Measurements from ENCODE around the gene COL28A1. TPM values are rescaled to one million over a fixed set of nuclear protein-coding genes. Genes with fewer than 3 reads are reported as not detected.

COL28A1 gene
- total RNA-seq, 1 experiment from 2014 or later = not detected

- H3K9ac ChIP-seq (ENCODE audit: low read length) = no peak overlapping the region
- H3K4me1 ChIP-seq (ENCODE audit: low read length) = no peaks in the 10 kb centered on the region
- no peak for DNase-seq
- no peaks in the 10 kb centered on the region for H3K9me2 ChIP-seq (replicated peaks; ENCODE audit: insufficient read depth, low read length)
- H3K4me3 ChIP-seq (ENCODE audit: low read length) = no peak overlapping the region
- H3K79me2 ChIP-seq (ENCODE audit: low read length) = no peaks in the 10 kb centered on the region
- H3K4me2 ChIP-seq (ENCODE audit: low read depth, low read length, poor library complexity, severe bottlenecking) = no peak overlapping the region
- H2AFZ ChIP-seq (ENCODE audit: low read length) = no peak overlapping the region
- H3K27me3 ChIP-seq (ENCODE audit: low read length) = no peaks in the 10 kb centered on the region
- no peaks in the 10 kb centered on the region for H4K20me1 ChIP-seq (ENCODE audit: insufficient read depth, low read depth, low read length)
- no peaks in the 10 kb centered on the region for H3K36me3 ChIP-seq (ENCODE audit: insufficient read depth, low read length)
- H3K27ac ChIP-seq (ENCODE audit: low read length) = no peak overlapping the region
- no peaks in the 10 kb centered on the region for H3K9me3 ChIP-seq (ENCODE audit: low read length)
These were observed 22.6 kb downstream of the COL28A1 start for GRCh38 chr7:7512861-7513597.

GRCh38 chr7:7510794-7511193, 24.9 kb downstream of the COL28A1 start:
- H3K27me3 ChIP-seq (ENCODE audit: low read length) = no peaks in the 10 kb centered on the region
- no peak overlapping the region for H3K27ac ChIP-seq (ENCODE audit: low read length)
- no peaks in the 10 kb centered on the region for H3K4me1 ChIP-seq (ENCODE audit: low read length)
- H3K9me2 ChIP-seq (replicated peaks; ENCODE audit: insufficient read depth, low read length) = no peaks in the 10 kb centered on the region
- H3K9me3 ChIP-seq (ENCODE audit: low read length) = no peaks in the 10 kb centered on the region
- DNase-seq = no peak
- no peak overlapping the region for H3K4me2 ChIP-seq (ENCODE audit: low read depth, low read length, poor library complexity, severe bottlenecking)
- H3K36me3 ChIP-seq (ENCODE audit: insufficient read depth, low read length) = no peaks in the 10 kb centered on the region
- no peaks in the 10 kb centered on the region for H3K79me2 ChIP-seq (ENCODE audit: low read length)
- no peak overlapping the region for H2AFZ ChIP-seq (ENCODE audit: low read length)
- H3K9ac ChIP-seq (ENCODE audit: low read length) = no peak overlapping the region
- H4K20me1 ChIP-seq (ENCODE audit: insufficient read depth, low read depth, low read length) = no peaks in the 10 kb centered on the region
- no peak overlapping the region for H3K4me3 ChIP-seq (ENCODE audit: low read length)

- no peaks in the 10 kb centered on the region for H3K36me3 ChIP-seq (ENCODE audit: insufficient read depth, low read length)
- H3K9me3 ChIP-seq (ENCODE audit: low read length) = no peaks in the 10 kb centered on the region
- DNase-seq = no peak
- no peak overlapping the region for H3K4me2 ChIP-seq (ENCODE audit: low read depth, low read length, poor library complexity, severe bottlenecking)
- H3K27me3 ChIP-seq (ENCODE audit: low read length) = no peaks in the 10 kb centered on the region
- H3K9ac ChIP-seq (ENCODE audit: low read length) = no peak overlapping the region
- H3K9me2 ChIP-seq (replicated peaks; ENCODE audit: insufficient read depth, low read length) = no peaks in the 10 kb centered on the region
- H3K4me1 ChIP-seq (ENCODE audit: low read length) = no peaks in the 10 kb centered on the region
- no peaks in the 10 kb centered on the region for H3K79me2 ChIP-seq (ENCODE audit: low read length)
- no peaks in the 10 kb centered on the region for H4K20me1 ChIP-seq (ENCODE audit: insufficient read depth, low read depth, low read length)
- no peak overlapping the region for H2AFZ ChIP-seq (ENCODE audit: low read length)
- no peak overlapping the region for H3K27ac ChIP-seq (ENCODE audit: low read length)
- no peak overlapping the region for H3K4me3 ChIP-seq (ENCODE audit: low read length)
These were observed 29.8 kb downstream of the COL28A1 start for GRCh38 chr7:7505915-7506314.

- H3K4me1 ChIP-seq (ENCODE audit: low read length) = no peaks in the 10 kb centered on the region
- H2AFZ ChIP-seq (ENCODE audit: low read length) = no peak overlapping the region
- H3K4me3 ChIP-seq (ENCODE audit: low read length) = no peak overlapping the region
- no peaks in the 10 kb centered on the region for H3K79me2 ChIP-seq (ENCODE audit: low read length)
- DNase-seq = no peak
- no peaks in the 10 kb centered on the region for H3K36me3 ChIP-seq (ENCODE audit: insufficient read depth, low read length)
- H3K27ac ChIP-seq (ENCODE audit: low read length) = no peak overlapping the region
- no peaks in the 10 kb centered on the region for H3K27me3 ChIP-seq (ENCODE audit: low read length)
- H4K20me1 ChIP-seq (ENCODE audit: insufficient read depth, low read depth, low read length) = no peaks in the 10 kb centered on the region
- H3K9me3 ChIP-seq (ENCODE audit: low read length) = no peaks in the 10 kb centered on the region
- H3K9me2 ChIP-seq (replicated peaks; ENCODE audit: insufficient read depth, low read length) = no peaks in the 10 kb centered on the region
- no peak overlapping the region for H3K9ac ChIP-seq (ENCODE audit: low read length)
- H3K4me2 ChIP-seq (ENCODE audit: low read depth, low read length, poor library complexity, severe bottlenecking) = no peak overlapping the region
These were observed 30.6 kb downstream of the COL28A1 start for GRCh38 chr7:7504910-7505704.

GRCh38 chr7:7499892-7500291, 35.8 kb downstream of the COL28A1 start:
- H3K27me3 ChIP-seq (ENCODE audit: low read length) = no peaks in the 10 kb centered on the region
- H3K36me3 ChIP-seq (ENCODE audit: insufficient read depth, low read length) = no peaks in the 10 kb centered on the region
- H3K9ac ChIP-seq (ENCODE audit: low read length) = no peak overlapping the region
- H3K27ac ChIP-seq (ENCODE audit: low read length) = no peak overlapping the region
- H3K79me2 ChIP-seq (ENCODE audit: low read length) = no peaks in the 10 kb centered on the region
- no peak overlapping the region for H3K4me2 ChIP-seq (ENCODE audit: low read depth, low read length, poor library complexity, severe bottlenecking)
- no peak overlapping the region for H2AFZ ChIP-seq (ENCODE audit: low read length)
- H3K9me2 ChIP-seq (replicated peaks; ENCODE audit: insufficient read depth, low read length) = no peaks in the 10 kb centered on the region
- no peaks in the 10 kb centered on the region for H4K20me1 ChIP-seq (ENCODE audit: insufficient read depth, low read depth, low read length)
- no peak for DNase-seq
- H3K9me3 ChIP-seq (ENCODE audit: low read length) = no peaks in the 10 kb centered on the region
- no peak overlapping the region for H3K4me3 ChIP-seq (ENCODE audit: low read length)
- H3K4me1 ChIP-seq (ENCODE audit: low read length) = no peaks in the 10 kb centered on the region

GRCh38 chr7:7498856-7499255, 36.8 kb downstream of the COL28A1 start:
- Histone ChIP-seq H3K27me3 (ENCODE audit: low read length) (no peaks in the 10 kb centered on the region), H2AFZ (ENCODE audit: low read length) (no peak overlapping the region), H4K20me1 (ENCODE audit: insufficient read depth, low read depth, low read length) (no peaks in the 10 kb centered on the region), H3K9ac (ENCODE audit: low read length) (no peak overlapping the region), H3K79me2 (ENCODE audit: low read length) (no peaks in the 10 kb centered on the region), H3K36me3 (ENCODE audit: insufficient read depth, low read length) (no peaks in the 10 kb centered on the region), H3K4me1 (ENCODE audit: low read length) (no peaks in the 10 kb centered on the region), H3K9me3 (ENCODE audit: low read length) (no peaks in the 10 kb centered on the region), H3K27ac (ENCODE audit: low read length) (no peak overlapping the region), H3K4me2 (ENCODE audit: low read depth, low read length, poor library complexity, severe bottlenecking) (no peak overlapping the region), H3K4me3 (ENCODE audit: low read length) (no peak overlapping the region), H3K9me2 (replicated peaks; ENCODE audit: insufficient read depth, low read length) (no peaks in the 10 kb centered on the region)
- DNase-seq = no peak

GRCh38 chr7:7496311-7496710, 39.4 kb downstream of the COL28A1 start:
- H3K27me3 ChIP-seq (ENCODE audit: low read length) = no peaks in the 10 kb centered on the region
- H3K79me2 ChIP-seq (ENCODE audit: low read length) = no peaks in the 10 kb centered on the region
- H4K20me1 ChIP-seq (ENCODE audit: insufficient read depth, low read depth, low read length) = no peaks in the 10 kb centered on the region
- DNase-seq = no peak
- no peak overlapping the region for H3K27ac ChIP-seq (ENCODE audit: low read length)
- H3K9ac ChIP-seq (ENCODE audit: low read length) = no peak overlapping the region
- H2AFZ ChIP-seq (ENCODE audit: low read length) = no peak overlapping the region
- no peaks in the 10 kb centered on the region for H3K36me3 ChIP-seq (ENCODE audit: insufficient read depth, low read length)
- H3K4me1 ChIP-seq (ENCODE audit: low read length) = no peaks in the 10 kb centered on the region
- H3K4me3 ChIP-seq (ENCODE audit: low read length) = no peak overlapping the region
- no peaks in the 10 kb centered on the region for H3K9me2 ChIP-seq (replicated peaks; ENCODE audit: insufficient read depth, low read length)
- no peaks in the 10 kb centered on the region for H3K9me3 ChIP-seq (ENCODE audit: low read length)
- no peak overlapping the region for H3K4me2 ChIP-seq (ENCODE audit: low read depth, low read length, poor library complexity, severe bottlenecking)

GRCh38 chr7:7495171-7495570, 40.5 kb downstream of the COL28A1 start:
- no peaks in the 10 kb centered on the region for H3K27me3 ChIP-seq (ENCODE audit: low read length)
- DNase-seq = no peak
- no peaks in the 10 kb centered on the region for H3K4me1 ChIP-seq (ENCODE audit: low read length)
- no peak overlapping the region for H3K9ac ChIP-seq (ENCODE audit: low read length)
- H4K20me1 ChIP-seq (ENCODE audit: insufficient read depth, low read depth, low read length) = no peaks in the 10 kb centered on the region
- H3K9me2 ChIP-seq (replicated peaks; ENCODE audit: insufficient read depth, low read length) = no peaks in the 10 kb centered on the region
- H3K4me2 ChIP-seq (ENCODE audit: low read depth, low read length, poor library complexity, severe bottlenecking) = no peak overlapping the region
- no peak overlapping the region for H2AFZ ChIP-seq (ENCODE audit: low read length)
- no peak overlapping the region for H3K4me3 ChIP-seq (ENCODE audit: low read length)
- H3K27ac ChIP-seq (ENCODE audit: low read length) = no peak overlapping the region
- H3K36me3 ChIP-seq (ENCODE audit: insufficient read depth, low read length) = no peaks in the 10 kb centered on the region
- H3K9me3 ChIP-seq (ENCODE audit: low read length) = no peaks in the 10 kb centered on the region
- H3K79me2 ChIP-seq (ENCODE audit: low read length) = no peaks in the 10 kb centered on the region

Measured in Karpas-422 (cell line).